GM21528 (cell line): ENCODE results near the gene DNAH14.
"Not testable (repeated sequence)": the region's sequence is repeated elsewhere in the genome, so short reads cannot be mapped to it uniquely, and the experiment has no call there.

Source experiments
- ATAC-seq: cut with Tn5 transposase; IDR thresholded peaks from one replicate; pipeline ENCODE4 v1.9.1; 2021; ENCODE audit warnings: mild to moderate bottlenecking, moderate library complexity; ENCODE audit not compliant: unreplicated experiment, low FRiP score

The DNAH14 gene

GRCh38 chr1:224989615-224990014 lies 60.1 kb downstream of the DNAH14 start:
- ATAC-seq: no peak

- ATAC-seq: not testable (repeated sequence)
These were observed 62.1 kb downstream of the DNAH14 start for GRCh38 chr1:224991550-224991949.

DNA sequence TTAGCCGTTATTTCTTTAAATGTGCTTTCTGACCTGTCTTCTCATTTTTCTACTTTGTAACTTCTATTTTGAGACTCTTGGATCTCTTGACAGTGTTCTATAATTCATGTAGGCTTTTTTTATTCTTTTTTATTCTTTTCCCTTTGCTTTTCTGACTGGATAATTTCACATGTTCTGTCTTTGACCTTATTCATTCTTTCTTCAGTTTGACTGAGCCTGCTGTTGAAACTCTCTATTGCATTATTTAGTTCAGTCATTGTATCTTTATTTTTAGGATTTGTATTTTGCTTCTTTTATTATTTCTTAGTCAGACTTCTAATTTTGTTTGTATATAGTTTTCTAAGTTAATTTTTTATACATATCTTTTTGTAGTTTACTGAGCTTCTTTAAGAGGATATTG lies 66.1 kb downstream of the DNAH14 start:
- ATAC-seq: no peak

- ATAC-seq: no peak
These were observed 66.8 kb downstream of the DNAH14 start for GRCh38 chr1:224996266-224996665.

DNA sequence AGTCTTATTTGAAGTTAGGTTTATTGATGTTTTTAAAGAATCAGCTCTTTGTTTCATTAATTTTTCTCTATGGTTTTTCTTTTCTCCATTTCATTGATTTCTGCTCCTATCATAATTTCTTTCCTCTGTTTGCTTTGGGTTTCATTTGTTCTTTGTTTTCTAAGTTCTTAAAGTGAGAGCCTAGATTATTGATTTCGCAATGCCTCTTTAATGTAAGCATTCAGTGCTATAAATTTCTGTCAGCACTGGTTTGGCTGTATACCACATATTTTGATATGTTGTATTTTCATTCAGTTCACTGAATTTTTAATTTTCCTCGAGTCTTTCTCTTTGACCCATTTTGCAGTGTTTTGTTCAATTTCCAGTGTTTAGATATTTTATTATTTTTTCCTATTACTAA lies 68.7 kb downstream of the DNAH14 start:
- no peak for ATAC-seq

DNA sequence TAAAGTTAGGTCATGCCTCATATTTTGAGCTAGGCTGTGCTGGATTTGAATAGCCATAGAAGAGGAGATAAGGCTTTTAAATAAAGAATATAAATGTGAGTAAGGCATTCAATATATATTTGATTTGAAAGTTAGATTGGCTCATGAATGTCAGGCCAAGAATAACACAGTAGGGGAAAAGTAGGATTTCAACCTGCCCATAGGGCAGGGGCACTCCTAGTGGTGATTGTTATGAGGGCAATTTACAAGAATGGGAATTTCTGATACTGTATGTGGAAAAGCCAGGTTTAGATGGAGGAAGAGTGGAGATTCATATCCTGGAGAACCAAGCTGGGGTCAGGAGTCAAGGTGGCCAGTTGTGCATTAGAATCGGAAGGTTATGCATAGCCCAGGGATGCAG lies 74.9 kb downstream of the DNAH14 start:
- no peak for ATAC-seq

DNA sequence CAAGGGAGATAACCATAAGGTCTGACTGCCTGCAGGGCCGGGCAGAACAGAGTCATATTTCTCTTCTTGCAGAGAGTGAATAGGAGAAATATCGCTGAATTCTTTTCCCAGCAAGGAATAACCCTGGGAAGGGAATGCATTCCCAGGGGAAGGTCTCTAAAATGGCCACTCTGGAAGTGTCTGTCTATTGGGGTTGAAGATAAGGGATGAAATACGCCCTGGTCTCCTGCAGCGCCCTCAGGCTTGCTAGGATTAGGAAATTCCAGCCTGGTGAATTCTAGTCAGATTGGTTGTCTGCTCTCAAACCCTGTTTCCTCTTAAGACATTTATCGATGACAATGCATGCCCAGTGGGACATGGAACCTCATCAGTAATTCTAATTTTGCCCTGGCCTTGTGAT lies 76.9 kb downstream of the DNAH14 start:
- ATAC-seq: not testable (repeated sequence)

DNA sequence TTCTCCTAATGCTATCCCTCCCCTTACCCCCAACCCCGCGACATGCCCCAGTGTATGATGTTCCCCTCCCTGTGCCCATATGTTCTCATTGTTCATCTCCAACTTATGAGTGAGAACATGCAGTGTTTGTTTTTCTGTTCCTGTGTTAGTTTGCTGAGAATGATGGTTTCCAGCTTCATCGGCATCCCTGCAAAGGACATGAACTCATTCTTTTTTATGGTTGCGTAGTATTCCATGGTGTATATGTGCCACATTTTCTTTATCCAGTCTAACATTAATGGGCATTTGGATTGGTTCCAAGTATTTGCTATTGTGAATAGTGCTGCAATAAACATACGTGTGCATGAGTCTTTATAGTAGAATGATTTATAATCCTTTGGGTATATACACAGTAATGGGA lies 78.6 kb downstream of the DNAH14 start:
- not testable (repeated sequence) for ATAC-seq

DNA sequence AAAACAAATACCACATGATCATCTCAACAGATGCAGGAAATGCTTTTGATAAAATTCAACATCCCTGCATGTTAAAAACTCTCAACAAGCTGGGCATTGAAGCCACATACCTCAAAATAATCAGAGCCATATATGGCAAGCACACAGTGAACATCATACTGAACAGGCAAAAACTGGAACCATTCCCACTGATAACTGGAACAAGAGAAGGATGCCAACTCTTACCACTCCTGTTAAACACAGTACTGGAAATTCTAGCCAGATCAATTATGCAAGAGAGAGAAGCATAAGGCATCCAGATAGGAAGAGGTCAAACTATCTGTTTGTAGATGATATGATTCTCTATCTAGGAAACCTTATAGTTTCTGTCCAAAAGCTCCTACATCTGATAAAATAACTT lies 91.6 kb downstream of the DNAH14 start:
- ATAC-seq: no peak

DNA sequence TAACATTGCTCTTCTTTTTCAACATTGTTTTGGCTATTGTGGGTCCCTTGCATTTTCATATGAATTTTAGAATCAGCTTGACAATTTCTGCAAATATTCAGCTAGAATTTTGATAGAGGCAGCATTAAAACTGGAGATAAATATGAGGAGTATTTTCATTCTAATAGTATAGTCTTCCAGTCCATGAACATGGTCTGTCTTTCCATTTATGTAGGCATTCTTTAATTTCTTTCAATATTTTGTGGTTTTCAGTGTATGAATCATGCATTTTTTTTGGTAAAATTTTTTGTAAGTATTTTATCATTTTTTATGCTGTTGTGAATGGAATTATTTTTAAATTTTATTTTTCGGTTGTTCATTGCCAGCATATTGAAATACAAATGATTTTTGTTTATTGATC lies 97.2 kb downstream of the DNAH14 start:
- ATAC-seq: no peak

DNA sequence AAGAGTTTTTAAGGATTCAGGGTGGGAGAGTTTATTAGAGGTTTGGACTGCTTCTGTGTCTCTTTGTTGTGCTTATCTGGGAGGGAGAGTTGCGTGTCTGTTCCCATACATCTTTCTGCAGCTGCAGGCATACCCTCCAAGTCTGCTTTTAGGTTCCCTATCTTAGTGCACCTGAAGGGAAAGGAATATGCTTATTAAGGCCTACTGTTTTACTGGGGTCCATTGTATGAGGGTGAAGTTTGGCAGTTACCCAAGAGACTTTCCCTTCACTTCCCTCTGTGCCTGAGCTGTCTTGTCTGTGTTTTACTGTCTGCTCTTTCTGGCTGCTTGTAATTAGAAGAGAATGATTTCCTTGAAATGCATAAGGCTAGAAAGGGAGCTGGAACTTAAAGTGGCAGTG lies 107.0 kb downstream of the DNAH14 start:
- not testable (repeated sequence) for ATAC-seq

- ATAC-seq: no peak
These were observed 112.8 kb downstream of the DNAH14 start for GRCh38 chr1:225042263-225042662.

DNA sequence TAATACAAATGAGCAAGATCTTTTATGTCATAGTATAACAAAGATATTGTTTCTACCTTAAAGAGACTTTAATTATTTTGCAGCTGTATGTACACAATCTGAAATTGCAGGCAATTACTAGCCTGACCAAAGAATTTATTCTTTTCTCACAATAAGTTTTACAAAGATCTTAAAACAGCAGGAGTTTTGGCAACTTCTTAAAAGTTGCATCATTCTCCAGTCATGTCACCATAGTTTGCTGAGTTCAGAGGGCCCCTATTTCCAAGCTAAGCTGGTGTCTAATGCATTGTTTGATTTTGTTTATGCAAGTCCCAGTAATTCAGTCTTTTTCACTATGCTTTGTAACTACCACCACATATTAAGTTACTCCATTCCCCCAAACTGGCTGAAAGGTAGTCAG lies 114.8 kb downstream of the DNAH14 start:
- ATAC-seq: no peak

DNA sequence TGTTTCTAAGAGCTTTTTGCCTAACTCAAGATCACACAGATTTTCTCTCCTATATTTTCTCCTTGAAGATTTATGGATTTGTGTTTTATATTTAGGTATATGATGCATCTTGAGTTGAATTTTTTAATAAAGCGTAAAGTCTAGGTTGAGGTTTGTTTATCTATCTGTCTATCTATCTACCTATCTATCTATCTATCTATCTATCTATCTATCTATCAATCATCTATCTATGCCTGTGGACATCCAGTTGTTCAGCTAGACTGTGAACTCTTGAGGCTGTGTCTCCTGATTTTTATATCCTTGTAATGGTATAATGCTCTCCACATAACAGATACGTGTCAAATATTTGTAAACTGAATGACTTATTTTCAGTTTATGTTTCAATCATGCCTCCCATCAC lies 120.1 kb downstream of the DNAH14 start:
- no peak for ATAC-seq

DNA sequence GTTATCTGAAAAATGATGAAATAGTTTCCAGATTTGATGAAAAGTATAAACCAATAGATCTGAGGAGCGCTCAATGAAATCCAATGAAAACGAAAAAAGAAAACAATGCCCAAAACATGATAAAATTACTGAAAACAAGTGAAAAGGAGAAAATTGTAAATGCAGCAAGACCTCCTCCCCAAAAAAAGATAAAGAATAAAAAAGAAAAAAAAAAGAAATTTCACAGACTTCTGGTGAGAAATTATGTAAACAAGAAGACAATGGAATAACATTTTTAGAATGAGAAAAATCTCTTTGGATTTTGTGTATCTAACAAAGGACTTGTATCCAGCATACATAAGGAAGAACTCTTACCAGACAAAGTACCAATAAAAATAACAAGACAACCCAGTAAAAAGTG lies 134.2 kb downstream of the DNAH14 start:
- no peak for ATAC-seq

DNA sequence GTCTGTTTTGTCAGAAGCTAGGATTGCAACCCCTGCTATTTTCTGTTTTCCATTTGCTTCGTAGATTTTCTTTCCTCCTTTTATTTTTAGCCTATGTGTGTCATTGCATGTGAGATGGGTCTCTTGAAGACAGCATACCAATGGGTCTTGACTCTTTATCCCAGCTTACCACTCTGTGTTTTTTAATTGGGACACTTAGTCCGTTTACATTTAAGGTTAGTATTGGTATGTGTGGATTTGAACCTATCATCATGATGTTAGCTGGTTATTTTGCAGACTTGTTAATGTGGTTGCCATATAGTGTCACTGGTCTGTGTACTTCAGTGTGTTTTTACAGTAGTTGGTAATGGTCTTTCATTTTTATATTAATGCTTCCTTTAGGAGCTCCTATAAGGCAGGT lies 141.5 kb downstream of the DNAH14 start:
- ATAC-seq: no peak

GRCh38 chr1:225097175-225097574 lies 167.7 kb downstream of the DNAH14 start:
- no peak for ATAC-seq

DNA sequence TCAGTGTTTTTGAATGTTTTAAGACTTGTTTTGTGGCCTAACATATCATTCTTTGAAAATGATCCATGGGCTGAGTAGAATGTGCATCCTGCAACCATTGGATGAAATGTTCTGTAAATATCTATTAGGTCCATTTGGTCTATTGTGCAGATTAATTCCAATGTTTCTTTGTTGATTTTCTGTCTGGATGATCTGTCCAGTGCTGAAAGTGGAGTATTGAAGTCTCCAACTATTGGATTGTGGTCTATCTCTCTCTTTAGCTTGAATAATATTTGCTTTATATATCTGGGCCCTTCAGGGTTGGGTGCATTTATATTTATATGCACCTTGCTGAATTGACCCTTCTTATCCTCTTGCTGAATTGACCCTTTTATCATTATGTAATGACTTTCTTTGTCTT lies 181.5 kb downstream of the DNAH14 start:
- no peak for ATAC-seq

DNA sequence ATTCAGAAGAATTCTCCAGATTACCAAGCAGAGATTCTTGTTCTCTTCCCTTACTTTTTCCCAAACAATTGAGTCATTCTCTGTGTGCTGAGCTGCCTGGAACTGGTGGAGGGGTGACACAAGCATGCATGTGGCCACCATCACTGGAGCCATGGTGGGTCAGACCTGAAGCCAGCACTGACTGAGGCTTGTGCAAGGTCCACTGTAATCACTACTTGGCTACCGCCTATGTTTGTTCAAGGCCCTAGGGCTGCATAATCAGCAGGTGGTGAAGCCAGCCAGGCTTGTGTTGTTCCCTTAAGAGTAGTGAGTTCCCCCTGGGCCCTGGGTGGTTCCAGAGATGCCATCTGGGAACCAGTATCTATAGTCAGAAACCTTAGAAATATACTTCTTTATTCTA lies 183.8 kb downstream of the DNAH14 start:
- ATAC-seq: no peak

DNA sequence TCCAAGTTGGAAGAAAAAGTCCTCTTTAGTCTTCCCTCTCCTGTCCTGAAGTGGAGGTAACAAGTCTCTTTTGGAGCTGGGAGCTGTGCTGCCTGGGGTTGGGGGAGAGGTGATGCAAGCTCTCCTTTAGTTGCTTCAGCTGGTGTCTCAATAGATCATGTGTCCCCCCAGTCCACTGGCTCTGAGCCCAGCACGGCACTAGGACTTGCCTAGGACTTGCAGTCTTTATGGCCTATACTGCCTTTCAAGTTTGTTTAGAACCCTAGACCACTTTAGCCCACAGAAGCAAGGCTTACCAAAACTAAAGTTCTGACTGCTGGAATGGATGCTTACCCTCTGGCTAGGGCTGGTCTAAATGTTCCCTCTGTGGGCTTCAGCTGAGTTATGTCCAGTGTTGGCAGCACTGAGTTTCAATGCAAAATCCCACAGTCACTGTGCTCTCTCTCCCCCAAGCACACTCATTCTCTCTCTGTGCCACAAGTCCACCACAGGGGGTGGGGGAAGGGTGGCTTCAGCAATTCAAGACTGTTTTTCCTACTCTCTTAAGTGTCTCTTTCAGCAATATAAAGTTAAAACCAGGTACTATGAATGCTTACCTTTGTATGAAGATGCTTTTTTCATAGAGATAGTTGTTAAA lies 185.0 kb downstream of the DNAH14 start:
- ATAC-seq: no peak

DNA sequence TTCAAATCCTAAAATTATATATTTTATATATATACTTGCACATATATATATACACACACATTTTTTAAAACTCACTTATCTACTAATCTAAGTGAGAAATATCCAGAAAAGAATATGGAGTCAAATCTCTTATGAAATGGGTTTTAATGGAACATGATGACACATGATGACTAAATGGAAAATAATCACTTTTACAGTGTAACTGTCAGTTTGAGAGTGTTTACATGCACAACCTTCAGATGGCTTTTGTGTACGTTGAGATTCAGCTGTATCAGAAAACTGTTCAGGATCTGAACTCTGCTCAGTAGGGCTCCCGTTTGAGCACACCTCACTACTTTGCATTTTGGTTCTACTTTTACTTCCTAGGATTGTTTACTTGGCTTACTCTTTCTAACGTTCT lies 189.8 kb downstream of the DNAH14 start:
- ATAC-seq: no peak

- no peak for ATAC-seq
These were observed 191.6 kb downstream of the DNAH14 start for GRCh38 chr1:225121095-225121494.

GRCh38 chr1:225131869-225132268 lies 202.4 kb downstream of the DNAH14 start:
- ATAC-seq: no peak
